Measurements from ENCODE around the gene IGF1R.

The IGF1R gene

GRCh38 chr15:98842973-98843285 is 194.6 kb downstream of the IGF1R start:
- DNase-seq: no peak

DNA sequence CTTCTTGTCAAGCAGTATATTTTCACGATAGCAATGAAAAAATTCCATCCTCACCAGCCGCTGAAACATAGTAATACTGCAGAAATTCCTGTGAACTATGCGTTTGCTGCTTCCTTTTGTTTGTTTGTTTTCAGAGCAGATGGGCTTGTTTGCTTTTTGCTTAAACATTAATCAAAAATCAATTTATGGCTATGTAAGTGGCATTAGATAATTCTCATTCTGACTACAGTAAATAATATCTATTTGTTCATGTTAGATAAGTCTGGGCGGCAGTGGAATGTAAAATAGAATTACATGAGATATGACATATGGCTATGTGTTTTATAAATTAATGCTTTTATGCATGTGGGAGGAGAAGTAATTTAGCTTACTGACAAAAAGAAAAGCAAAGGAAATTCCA is 195.5 kb downstream of the IGF1R start:
- no peak for DNase-seq

- no peak for DNase-seq
These were observed 195.9 kb downstream of the IGF1R start for GRCh38 chr15:98844261-98844660.

DNA sequence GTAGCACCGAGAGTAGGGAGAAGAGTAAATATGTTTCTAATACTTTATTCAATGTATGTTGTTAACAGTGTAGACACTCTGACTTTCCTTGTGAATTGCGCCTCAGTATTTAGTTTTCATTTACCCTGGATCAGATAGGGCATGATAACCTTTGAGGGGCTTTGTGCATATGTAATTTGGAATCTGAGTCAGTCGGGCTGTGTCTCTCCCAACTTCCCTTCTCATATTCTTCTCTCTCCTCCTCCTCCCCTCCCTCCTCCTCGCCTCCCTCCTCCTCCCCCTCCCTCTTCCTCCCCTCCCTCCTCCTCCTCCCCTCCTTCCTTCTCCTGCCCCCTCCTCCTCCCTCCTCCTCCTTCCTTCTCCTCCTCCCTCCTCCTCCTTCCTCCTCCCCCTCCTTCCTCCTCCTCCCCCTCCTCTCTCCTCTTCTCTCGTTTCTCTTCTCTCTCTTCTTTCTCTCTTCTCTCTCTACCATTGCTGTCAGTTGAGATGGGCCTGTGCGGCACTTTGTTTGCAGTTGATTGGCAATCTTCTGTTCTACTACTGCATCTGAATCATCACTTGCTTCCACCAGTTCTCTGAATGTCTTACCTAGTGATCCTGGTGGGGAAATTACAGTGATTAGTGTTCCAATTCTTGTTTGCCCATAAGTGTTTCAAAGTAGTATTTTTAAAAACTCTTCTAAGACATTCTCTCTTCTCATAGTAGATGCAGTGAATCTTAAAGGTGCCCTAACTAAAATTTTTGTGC is 197.0 kb downstream of the IGF1R start:
- DNase-seq: no peak

GRCh38 chr15:98850961-98851572 is 202.7 kb downstream of the IGF1R start:
- peak; percentile 74 for DNase-seq

DNA sequence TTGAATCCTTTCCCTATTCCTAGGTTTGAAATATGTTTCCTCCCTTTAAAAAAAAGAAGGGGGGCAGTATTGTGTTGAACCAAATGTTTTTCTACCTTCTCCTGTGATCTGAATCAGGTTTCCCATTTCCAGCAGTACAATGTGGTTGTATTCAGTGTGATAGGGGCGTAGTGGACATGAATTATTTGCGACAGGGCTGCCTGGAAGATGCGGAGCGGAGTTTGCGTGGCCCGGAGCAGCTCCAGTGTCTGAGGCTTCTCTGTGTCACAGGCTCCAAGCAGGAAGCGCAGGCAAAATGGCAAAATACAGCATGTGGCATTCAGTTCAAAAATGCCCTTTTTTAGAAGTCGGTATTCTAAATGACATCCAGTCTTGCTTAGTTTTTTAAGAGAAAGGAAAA is 204.8 kb downstream of the IGF1R start:
- DNase-seq: peak; percentile 73

DNA sequence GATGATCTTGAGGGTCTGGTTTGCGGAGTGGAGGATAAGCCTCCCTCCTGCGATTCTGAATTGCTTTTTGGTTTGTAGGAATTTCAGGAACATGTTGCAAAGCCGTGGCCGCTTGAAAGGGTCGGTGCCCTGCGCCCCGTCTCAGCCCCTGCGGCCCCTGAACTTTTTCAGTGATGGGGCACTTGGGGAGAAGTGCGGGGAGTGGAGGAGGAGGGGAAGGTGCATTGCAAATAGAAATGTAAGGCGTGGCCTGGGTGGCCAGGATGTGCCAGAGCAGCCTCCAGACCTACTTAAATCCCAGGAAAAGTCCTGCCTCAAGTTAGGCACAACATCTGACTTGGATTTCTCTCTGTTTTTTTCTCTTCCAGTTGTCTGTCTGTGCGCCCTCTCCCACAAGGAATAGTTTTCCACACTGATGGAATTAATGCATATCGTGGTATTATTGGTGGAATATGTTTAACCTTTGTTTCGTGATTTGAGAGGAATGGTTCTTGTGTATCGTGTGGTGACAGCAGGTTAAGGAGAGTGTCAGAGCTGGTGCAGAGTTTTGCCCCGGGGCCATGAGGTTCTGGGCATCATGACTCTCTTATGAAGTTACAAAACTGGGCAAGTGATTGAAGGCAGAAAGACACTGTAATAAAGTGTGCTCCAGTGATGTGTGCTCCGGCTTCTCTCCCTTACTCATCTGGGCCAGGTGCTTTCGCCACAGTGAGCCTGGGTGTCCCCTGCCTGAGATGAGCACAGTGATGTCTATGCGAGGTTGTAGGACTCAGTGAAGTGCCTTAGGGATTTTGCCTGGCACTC is 205.5 kb downstream of the IGF1R start:
- no peak for DNase-seq

DNA sequence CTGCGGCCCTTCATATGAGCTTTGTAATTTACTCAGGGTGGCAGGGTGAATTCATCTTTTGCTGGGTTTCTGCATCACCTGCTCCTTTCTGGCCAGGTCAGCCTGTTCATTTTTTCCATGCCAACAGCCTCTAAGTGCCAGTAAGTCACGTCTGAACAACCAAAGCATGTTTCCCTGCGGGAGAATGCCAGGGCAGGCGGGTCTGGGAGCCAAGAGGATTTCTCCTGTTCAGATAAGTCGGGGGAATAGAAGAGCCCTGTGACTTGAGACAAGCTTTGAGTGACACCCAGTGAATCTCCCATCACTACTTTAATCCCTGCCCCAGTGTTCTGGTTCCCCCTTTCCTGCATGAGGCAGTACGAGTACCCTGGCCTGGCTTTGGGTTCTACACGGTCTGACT is 206.2 kb downstream of the IGF1R start:
- DNase-seq: no peak

DNA sequence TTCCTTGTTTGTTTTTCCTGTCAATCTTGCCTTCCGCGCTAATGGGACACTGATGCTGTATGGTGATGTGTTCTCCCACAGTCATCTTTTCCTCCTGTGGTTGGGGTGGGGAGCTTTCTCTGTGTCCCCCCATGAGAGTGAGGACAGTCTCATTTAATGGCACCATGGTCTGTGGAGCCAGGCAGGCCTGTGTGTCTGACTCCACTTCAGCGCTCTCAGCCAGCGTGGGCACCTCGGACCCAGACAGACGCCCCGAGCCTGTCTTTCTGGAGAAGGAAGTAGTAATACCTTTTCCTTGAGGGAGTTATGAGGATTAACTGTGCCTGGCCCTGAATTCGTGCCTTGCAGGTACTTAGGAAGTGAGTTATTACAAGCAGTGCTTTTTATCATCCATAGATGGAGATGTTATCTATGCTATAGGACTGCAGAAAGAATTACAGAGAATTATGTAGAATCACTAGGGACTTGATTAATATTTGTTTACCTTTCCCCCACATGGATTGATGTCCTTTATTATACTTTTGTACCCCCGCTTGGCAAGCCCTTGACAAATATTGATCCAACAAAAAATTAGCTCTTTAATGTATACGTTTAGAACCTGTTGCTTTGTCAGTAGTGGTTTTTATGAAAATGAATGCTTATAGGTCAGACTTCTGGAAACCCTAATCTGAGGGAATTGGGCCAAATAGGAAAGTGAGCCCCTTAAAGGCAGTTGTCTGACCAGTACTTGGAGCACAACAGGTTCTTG is 206.9 kb downstream of the IGF1R start:
- no peak for DNase-seq

GRCh38 chr15:98855815-98856531 is 207.6 kb downstream of the IGF1R start:
- DNase-seq: no peak

- DNase-seq: no peak
These were observed 208.2 kb downstream of the IGF1R start for GRCh38 chr15:98856532-98856907.

GRCh38 chr15:98858610-98859023 is 210.3 kb downstream of the IGF1R start:
- DNase-seq: no peak

DNA sequence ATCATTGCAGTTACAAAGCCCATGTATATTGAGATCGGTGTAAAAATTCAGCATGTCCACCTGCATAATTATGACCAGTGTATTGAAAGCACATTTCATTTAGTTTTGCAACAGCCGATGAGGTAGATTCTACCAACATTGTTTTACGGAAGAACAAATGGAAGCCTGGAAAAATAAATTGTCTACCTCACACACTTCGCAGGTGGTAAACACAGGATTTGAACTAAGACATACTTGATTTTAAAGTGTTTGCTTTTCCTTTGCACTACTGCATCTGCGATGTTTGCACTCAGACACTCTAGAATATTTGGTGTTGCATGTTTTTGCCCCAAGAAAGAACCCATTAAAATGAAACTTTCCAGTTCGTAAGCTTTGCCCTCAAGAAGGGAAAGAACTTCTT is 210.8 kb downstream of the IGF1R start:
- no peak for DNase-seq

GRCh38 chr15:98860281-98861041 is 212.1 kb downstream of the IGF1R start:
- DNase-seq: no peak

GRCh38 chr15:98861188-98861587 is 212.8 kb downstream of the IGF1R start:
- DNase-seq: no peak

- DNase-seq: no peak
These were observed 215.6 kb downstream of the IGF1R start for GRCh38 chr15:98863983-98864382.

DNA sequence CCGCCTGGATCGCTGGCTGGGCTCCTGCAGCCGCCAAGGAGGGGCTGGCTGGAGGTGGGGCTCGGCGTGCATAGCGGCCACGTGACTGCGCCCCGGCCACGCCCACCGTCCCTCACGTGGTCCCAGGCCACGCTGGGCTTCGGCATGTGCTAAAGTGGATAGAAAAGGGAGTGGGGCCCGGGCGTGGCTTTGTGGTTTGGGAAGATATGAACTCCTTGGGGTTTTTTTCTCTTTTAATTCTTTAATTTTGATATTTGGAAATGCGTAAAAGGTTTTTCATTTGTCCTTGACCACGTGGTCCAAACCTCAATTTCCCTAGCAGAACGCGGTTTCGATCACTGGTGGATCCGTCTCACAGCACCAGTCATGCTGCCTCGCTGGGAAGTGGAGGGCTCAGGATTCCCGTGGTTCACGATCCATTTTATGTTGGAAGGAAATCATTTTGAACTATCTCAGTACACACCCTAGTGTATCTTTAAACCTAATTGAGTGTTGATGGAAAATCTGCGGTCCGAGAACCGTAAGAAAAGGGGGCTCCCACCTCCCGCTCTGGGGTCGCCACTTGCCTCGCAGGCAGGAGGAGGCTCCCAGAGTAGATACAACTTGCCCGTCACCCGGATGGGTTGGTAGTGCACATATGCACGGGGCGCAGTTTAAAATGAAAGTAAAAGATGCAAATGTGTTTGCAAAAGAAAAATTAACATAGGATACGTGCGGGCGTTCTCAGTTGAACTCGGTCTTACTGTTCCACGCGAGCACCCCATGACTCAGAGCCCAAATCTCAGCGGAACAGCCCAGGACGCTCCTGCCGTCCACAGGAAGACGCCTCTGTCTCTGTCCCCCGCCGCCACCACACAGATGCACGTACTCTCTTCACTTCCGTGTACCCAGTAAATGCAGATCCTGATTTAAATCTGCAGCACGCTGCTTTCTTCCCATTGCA is 217.3 kb downstream of the IGF1R start:
- DNase-seq: peak; percentile 81

DNA sequence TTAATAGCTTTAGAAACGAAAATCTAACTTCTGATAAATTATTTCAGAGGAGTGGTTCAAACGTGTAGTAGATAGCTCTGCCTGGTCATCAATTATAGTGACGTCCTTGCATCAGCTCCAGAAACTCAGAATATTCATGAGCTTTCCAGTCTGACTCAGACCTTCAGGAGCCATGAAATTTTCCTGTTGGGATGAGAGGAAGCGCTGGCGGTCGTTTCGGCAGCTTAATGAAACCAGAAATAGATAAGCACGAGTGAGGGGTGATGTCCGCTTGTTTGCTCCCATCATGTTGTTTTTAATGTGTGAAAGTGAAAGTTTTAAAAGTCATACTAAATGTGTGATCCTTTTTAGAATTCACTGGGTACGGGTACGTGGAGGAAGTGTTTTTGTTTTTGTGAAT is 218.2 kb downstream of the IGF1R start:
- no peak for DNase-seq

DNA sequence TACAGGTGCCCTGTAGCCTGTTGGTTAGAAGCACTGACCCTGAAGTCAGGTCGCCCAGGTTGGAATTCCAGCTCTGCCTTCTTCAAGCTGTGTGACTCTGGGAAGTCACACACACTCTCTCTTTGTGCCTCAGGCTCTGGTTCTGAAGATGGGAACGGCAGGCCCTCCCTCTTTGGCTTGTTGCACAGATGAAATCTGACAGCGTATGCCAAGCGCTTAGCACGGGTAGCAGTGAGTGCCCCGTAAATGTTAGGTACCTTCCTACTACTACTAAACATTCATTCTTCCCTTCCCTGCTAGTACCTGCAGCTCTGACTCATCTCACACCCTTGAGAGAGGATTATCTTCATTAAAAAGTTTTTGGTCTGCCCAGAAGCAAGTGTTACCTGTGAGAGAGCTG is 220.2 kb downstream of the IGF1R start:
- DNase-seq: no peak

- DNase-seq: no peak
These were observed 222.4 kb downstream of the IGF1R start for GRCh38 chr15:98870788-98871187.

- no peak for DNase-seq
These were observed 224.4 kb downstream of the IGF1R start for GRCh38 chr15:98872774-98873173.

Measured in stimulated activated CD4-positive, alpha-beta T cell treated with anti-CD3 and anti-CD28 coated beads, Interleukin-1b, Interleukin-23, amount 100 ng/mL, for 48 hours (primary cell).